Upper lobe of left lung (tissue), 4 donors: ENCODE data around the gene CD160.

Source experiments
- EP300 ChIP-seq, 4 donors: sonication (generic); formaldehyde crosslinking; IDR thresholded peaks; one replicate each; pipeline ENCODE4 v1.5.1; 2017; ENCODE audit warnings: antibody characterized with exemption in 4 of 4, control low read depth in 2 of 4
- POLR2A ChIP-seq, 4 donors: fragments of 450-650 bp; IDR thresholded peaks; one replicate each; pipeline ENCODE4 v1.5.1; 2016 to 2017; ENCODE audit warnings: antibody characterized with exemption in 4 of 4, mild to moderate bottlenecking in 2 of 4
- TF ChIP-seq, protein P1 (sequence below), 6 experiments: fragments of 450-650 bp in 4 of 6; fragments of 200-600 bp in 2 of 6; sonication (generic) in 2 of 6; IDR thresholded peaks; one replicate each; pipeline ENCODE4 v1.5.1; 2016 to 2019; ENCODE audit warnings: antibody characterized with exemption in 6 of 6

DNA sequence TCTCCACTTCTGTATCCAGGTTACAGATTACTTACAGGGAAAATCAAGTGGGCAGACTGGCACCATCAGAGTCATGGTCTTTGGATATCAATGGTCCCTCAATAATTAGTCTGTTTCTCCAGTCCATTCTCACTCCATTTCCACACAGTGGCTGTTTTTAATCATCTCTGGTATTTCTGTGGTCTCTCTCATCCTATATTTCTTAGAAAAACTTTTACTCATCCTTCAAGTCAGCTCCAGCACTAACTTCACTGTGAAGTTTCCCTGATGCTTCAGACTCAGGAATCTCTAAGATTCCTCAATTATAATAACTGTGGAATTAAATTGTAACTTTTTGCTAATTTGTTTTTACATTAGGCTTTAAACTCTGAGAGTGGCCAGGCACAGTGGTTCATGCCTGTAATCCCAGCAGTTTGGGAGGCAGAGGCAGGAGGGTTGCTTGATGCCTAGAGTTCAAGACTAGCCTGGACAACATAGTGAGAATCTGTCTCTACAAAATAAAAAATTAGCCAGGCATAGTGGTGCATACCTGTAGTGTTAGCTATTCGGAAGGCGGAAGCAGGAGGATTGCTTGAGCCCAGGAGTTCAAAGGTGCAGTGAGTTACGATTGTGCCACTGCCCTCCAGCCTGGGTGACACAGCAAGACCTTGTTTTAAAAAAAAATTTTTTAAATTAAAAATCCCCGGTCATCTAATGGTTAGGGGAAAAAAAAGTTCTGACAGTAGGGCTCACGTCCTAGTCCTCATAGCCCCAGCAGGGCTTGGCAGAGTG lies 10.6 kb downstream of the CD160 start:
- TF ChIP-seq POLR2A (IDR thresholded peaks at IDR 0.05): no peak
- TF ChIP-seq, protein P1, sequence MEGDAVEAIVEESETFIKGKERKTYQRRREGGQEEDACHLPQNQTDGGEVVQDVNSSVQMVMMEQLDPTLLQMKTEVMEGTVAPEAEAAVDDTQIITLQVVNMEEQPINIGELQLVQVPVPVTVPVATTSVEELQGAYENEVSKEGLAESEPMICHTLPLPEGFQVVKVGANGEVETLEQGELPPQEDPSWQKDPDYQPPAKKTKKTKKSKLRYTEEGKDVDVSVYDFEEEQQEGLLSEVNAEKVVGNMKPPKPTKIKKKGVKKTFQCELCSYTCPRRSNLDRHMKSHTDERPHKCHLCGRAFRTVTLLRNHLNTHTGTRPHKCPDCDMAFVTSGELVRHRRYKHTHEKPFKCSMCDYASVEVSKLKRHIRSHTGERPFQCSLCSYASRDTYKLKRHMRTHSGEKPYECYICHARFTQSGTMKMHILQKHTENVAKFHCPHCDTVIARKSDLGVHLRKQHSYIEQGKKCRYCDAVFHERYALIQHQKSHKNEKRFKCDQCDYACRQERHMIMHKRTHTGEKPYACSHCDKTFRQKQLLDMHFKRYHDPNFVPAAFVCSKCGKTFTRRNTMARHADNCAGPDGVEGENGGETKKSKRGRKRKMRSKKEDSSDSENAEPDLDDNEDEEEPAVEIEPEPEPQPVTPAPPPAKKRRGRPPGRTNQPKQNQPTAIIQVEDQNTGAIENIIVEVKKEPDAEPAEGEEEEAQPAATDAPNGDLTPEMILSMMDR (IDR thresholded peaks at IDR 0.05): no peak
- no peak for TF ChIP-seq EP300 (IDR thresholded peaks at IDR 0.05)
